Suppressor macrophage treated with lipopolysaccharide for 1 hour (primary cell): ENCODE results near the gene PLA2G4E.

ENCODE experiments used
- DNase-seq, 3 donors: peaks; one replicate each; pipeline ENCODE4 v3.0.0-alpha.2; 2020 to 2022

The PLA2G4E gene

DNA sequence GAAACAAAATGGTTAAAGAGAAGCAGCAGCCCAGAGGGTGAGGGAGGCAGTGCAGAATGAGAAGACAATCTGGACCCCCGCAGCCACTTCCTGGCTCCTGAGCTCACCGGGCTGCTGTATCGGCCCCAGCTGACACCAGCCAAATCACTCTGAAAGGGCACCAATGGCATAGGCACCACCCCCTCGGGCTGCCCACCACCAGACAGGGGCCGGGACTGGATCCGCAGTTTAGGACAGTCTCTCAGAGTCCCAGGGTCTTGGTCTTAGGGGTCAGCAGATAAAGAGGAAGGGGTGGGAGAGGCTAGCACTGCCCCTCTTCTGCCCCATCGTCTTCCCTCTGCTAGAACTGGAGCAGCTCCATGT, 30.6 kb downstream of the PLA2G4E start:
- no peak for DNase-seq

DNA sequence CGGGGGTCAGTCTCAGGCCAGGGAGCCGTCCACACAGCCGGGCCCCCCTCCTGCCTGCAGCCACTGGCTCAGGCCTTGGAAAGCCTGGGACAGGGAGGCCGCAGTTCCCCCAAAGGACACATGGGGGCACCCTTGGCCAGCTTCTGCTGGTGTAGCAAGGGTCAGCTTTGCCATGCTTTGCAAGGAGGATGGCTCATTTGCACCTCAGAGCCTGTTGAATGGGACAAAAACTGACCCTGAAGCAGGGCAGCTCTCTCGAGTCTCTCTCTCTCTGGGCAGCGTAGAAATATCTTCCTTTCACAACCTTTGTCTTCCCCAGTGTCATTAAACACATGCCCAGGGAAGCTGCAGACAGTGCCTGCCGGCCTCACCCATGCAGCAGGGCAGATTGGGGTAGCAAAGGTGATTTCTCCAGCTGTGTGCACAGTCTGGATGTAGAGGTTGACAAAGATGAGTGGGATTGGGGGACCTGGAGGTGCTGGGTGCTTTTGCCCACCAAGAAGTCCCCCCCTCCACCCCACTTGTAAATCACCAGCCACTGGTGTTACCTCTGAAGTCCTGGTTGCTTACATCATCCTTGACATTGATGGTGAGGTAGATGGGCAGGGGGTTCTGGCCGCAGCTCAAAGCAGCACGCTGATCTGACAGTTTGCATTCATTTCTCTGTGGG, 31.1 kb downstream of the PLA2G4E start:
- peak; percentile 84 to 88 (median 88) for DNase-seq

DNA sequence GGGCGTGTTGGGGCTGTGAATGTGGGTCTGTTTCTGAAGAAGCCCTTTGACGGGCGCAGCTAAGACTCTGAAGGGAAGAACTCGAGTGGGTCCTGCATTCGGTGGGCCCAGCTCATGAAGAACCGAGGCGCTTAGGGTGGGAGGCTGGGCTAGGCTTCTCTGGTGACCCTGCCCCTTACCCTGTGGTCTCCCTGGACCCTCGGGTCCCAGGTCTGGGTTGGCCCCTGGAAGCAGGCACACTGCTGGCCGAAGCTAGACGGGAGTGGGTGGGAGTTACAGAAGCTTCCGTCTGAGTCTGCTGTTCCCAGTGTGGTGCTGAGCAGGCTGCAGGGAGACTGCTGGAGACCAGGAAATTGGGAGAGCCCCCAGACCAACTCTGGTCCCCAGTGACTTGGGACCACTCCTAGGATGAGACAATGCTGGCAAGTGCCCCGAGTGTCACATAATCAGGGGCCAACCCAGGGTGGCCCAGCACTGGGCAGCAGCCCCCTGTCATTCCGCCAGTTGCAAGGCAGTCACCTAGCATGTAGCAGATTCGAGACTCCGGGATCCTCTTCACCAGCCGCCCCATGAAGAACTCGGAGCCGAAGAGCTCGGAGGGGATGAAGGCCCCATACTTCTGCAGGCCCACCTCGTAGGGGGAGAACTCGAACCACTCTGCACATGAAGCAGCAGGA, 31.8 kb downstream of the PLA2G4E start:
- DNase-seq: no peak

DNA sequence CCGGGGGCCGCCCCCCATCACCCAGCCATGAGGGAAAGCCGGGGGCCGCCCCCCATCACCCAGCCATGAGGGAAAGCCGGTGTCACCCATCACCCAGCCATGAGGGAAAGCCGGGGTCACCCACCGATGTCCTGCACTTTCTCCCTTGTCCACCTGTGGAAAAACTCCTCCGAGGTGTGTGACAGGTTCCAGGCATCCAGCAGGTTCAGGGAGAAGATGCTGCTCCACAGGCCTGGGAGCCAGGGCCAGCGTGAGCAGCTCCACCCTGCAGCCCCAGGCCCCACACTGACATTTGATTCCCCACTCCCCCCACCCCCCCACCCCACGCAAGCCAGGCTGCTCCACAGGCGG, 32.9 kb downstream of the PLA2G4E start:
- DNase-seq: no peak

GRCh38 chr15:41987246-41987924, 33.5 kb downstream of the PLA2G4E start:
- no peak for DNase-seq

DNA sequence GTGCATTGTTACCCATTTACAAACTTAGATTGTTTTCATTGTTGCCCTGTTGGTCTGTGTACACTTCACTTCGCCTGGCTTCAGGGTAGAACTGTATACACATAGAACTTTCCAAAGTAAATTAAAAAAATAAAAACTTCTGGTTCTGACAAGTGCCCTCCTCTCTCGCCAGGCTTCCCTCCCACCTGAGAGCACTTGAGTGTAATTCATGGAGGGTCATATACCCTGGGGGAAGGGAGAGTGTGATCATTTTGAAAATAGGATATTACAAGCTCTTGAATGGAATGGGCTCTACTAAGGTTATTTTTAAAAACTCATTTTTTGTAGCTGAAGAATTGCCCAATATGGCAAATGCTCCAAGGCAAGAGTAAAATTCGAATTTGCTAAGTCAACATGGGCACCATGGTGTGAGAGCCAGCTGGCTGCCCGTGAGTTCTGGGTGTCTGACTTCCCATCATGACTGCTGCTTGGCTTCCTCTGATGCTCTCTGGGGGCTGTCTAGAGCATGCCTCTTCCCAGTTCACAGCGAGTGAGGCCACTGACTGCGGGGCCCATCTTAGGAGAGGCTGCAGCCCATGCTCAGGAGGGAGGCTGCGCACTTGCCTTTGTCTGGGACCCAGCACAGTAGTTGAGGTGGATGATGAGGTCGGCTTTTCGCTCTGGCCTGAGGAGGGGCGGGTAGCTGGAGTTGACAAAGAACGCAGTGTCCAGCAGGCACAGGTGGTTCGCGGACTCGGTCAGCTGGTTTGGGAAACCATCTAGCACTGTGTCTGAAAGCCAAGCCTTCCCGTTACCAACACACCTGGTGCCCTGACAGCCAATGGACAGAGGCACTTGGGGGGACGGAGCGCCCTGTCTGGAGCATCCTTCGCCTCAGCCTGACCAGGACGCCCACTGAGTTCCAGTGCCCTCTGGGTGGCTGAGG, 35.3 kb downstream of the PLA2G4E start:
- DNase-seq: no peak

GRCh38 chr15:41984622-41985021, 36.2 kb downstream of the PLA2G4E start:
- no peak for DNase-seq

DNA sequence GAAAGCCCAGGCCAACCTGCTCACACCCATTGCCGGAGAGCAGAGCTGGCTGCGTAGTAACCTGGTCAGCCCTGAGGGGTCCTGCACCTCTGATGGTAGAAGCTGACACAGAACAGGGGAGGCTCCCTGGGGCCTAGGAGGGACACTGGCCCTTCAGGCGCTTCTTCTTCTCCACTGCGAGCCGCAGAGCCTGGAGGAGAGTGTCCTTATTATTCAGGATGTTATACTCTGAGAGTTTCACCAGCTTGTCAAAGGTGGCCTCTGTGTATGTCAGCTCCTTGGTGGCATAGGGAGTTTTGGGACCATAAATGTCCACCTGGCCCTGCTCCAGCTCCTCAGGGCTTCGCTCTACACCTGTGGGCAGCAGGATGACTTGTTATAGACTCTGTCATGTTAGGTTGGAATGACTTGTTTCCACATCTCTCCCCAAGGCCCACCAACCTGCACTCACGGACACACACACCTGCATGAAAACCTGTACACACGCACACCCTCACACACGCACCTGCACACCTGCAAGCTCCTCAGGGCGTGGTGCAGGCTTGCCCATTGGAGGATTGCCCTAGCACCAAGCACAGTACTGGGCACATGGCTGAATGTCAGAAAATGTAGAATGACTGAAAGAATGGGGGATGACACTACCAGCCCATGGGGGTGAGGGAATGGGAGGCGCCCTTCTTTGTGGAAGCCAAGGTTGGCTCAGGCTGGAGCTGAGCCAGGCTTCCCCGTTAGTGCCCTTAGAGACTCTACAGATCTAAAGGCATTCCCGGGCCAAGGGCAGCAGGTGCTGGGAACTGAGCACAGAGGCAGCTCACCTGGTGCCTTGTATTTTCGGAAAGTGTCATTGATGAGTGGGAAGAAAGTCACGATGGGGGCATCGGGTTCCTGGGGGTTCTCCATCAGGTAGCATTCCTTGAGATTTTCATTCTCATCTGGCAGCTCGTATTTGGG, 36.9 kb downstream of the PLA2G4E start:
- no peak for DNase-seq

- DNase-seq: no peak
Measured at GRCh38 chr15:41983221-41983620, 37.6 kb downstream of the PLA2G4E start.

- DNase-seq: no peak
Measured at GRCh38 chr15:41982133-41982930, 38.5 kb downstream of the PLA2G4E start.

DNA sequence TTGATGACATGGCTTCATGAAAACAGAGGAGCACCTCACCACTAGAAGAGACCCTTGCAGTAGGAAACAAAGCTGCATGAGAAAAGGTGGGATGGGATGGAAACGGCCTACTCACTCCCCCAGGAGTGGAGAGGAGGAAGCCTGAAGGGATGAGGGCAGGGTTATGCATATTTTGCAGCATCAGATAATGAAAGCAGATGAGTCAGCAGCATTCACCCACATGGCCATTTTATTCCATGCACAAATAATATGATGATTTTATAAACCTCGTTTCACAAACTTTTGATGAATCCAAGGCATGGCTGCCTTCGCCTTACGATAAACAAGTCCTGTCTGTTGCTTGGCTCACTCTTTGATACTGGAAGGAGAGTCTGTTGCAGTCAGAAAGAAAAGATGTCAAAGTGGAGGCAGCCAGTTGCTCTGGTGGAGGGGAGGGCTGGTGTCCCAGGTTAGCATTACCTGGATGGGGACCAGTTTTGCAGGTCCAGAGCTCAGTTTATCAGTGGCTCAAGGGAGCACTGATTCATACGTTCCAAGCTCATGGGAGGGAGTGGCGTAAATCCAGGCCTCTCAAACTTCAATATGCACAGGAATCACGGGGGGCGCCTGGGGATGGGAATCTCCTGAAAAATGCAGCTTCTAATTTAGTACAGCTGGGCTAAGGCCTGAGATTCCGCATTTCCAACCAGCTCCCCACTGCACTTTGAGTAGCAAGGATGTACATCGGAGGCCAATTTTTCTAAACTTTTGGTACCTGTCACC, 39.3 kb downstream of the PLA2G4E start:
- no peak for DNase-seq

DNA sequence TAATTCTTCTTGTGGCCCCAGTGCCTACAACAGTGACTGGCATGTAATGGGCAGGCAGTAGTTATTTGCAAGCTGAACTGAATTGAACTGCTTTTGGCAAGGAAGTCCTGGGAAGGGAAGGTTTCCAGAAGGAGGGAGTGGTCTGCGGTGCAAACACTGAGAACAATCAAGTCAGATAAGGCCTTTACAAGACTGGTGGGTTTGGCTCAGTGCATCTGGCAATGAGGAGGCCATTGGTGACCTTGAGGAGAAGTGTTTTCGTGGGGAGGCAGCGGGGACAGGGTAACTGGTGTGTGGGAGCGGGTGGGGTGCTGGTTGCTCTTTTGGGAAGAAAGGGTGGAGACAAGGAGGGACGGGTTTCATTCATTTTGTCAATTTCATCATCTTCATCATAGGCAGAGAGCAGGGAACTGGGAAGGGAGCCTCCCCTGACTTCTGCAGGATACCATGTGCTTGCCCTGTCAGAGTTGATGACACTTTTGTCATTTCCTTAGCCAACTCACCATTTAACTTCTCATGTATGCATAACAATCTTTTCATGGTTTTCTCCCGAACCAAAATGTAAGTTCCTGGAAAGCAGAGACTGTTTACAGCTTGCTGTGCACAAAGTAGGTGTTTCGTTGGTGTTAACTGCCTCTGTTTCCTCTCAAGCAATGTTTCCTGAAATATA, 40.1 kb downstream of the PLA2G4E start:
- DNase-seq: peak in 2 of 3 donors; percentile 31 to 35

GRCh38 chr15:41979493-41980266, 41.2 kb downstream of the PLA2G4E start:
- DNase-seq: no peak

GRCh38 chr15:41978534-41978933, 42.3 kb downstream of the PLA2G4E start:
- DNase-seq: no peak

GRCh38 chr15:41977757-41978383, 43.0 kb downstream of the PLA2G4E start:
- DNase-seq: no peak

DNA sequence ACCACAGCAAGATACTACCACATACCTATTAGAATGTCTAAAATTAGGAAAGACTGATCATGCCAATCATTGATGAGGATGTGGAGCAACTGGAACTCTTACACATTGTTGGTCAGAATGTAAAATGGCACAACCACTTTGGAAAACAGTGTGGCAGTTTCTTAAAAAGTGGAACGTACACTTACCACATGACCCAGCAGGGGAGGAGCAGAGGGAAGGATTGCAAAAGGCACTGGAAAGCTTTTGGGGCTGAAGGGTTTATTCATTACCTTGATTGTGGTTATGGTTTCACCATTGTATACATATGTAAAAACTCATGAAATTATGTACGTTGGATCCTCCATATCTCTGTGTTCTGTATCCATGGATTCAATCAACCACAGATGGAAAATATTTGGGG, 45.2 kb downstream of the PLA2G4E start:
- DNase-seq: peak in 1 of 3 donors; percentile 20

DNA sequence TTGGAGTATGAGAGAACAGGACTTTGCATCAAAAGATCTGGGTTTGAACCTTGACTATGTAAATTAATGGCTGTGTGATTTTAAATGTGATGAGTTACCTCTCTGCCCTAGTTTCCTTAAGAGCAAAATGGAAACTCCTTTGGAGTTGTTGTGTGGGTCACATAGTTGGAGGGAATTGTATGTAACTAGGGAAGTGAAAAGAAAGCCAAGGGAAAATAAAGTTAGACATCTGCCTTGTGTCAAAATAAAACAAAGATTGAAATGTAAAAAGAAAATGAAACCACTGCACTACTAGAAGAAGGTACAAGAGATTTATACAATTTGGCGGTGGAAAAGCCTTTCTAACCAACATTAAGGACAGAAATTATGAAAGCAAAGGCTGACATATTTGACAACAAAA, 46.8 kb downstream of the PLA2G4E start:
- DNase-seq: peak in 1 of 3 donors; percentile 36
